Adrenal gland (tissue), 5 donors: Measurements from ENCODE around the gene ENPP6.

ENCODE experiments used
- CTCF ChIP-seq, 6 experiments: fragments of 450-650 bp in 4 of 6; fragments of 200-600 bp in 2 of 6; sonication (generic) in 1 of 6; IDR thresholded peaks; 1 replicate in 5 of 6; 2 replicates in 1 of 6; pipeline versions ENCODE4 v1.5.1 to v1.8.0; 2016 to 2021; ENCODE audit warnings: antibody characterized with exemption in 6 of 6, mild to moderate bottlenecking in 2 of 6, moderate library complexity in 1 of 6
- POLR2A ChIP-seq, 2 donors: fragments of 450-650 bp; IDR thresholded peaks; one replicate each; pipeline ENCODE4 v1.6.1; 2017; ENCODE audit warnings: antibody characterized with exemption in 2 of 2, mild to moderate bottlenecking in 2 of 2, moderate library complexity in 1 of 2
- donor health status: DM: no; HTN: no; CAD: no.

GRCh38 chr4:184154199-184154598 lies 63.5 kb downstream of the ENPP6 start:
- no peak for TF ChIP-seq CTCF (IDR thresholded peaks at IDR 0.05)
- TF ChIP-seq POLR2A (IDR thresholded peaks at IDR 0.05) = no peak
